ENCODE results near the gene CYP8B1. TPM values are rescaled to one million over a fixed set of nuclear protein-coding genes. Genes with fewer than 3 reads are reported as not detected.
A peak's percentile ranks its signal among the peaks of the same experiment; 100 is the strongest.

Gene CYP8B1
- polyA plus RNA-seq, 3 donors: 0.01 TPM; not detected in 2

DNA sequence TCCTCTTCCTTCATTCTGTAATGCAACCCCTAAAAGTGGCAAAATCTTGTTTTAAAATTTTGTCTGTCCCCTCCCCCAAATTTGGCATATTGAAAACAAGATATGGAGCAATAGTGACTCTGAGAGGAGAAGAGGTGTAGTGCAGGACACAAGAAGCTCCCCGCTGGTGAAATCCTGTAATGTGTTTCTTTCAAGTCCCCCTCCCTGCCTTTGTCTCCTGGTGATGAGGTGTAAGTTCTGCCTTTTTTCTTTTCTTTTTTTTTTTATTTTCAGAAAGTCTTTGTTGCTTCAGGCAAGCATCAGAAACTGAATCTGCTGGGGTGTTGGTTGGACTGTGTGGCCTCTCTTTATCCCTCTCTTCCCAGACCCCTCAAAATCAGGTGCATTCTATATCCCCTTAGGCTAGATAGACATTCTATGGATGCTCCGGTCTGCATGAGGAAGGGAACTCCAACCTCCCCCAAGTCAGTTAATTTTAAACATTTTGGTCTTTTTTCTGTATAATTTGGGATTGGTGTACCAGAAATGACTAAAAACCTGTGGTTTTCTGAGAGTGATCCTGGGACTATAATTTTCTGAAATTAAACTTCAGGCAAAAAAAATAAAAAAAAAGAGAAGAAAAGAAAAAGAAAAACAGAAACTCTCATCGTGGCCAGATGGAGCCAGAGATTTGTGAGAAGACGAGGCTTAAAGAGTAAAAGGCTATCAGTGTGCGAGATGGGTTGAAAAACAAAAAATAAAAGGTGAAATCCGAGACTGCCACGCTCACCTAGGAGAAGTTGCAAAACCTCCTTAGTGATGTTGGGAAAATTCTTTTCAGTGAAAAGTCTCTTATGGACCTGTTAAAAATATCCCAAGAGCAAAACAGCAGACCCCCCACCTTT is 45.0 kb downstream of the CYP8B1 start:
- no peaks in the 10 kb centered on the region for H3K27me3 ChIP-seq (ENCODE audit: control insufficient read depth in 2 of 2, insufficient read depth in 2 of 2, low read length in 2 of 2)
- H3K9ac ChIP-seq (ENCODE audit: insufficient read depth, low read length, poor library complexity, severe bottlenecking): no peak overlapping the region
- H3K4me1 ChIP-seq (ENCODE audit: control insufficient read depth in 1 of 2, insufficient read depth in 2 of 2, low read length in 2 of 2): no peaks in the 10 kb centered on the region
- Mint-ChIP-seq H3K9me3 (no peaks in the 10 kb centered on the region), H3K27me3 (ENCODE audit: low read depth in 3 of 3) (peaks cover 1 to 5% (median 4%) of the 10 kb centered on the region in 3 donors), H3K27ac (peak overlapping the region in 2 of 7 donors; percentile 32 to 68), H3K4me1 (peaks cover 5% of the 10 kb centered on the region), H3K36me3 (no peaks in the 10 kb centered on the region), H3K4me3 (no peak overlapping the region)
- intact Hi-C loops (cut with micrococcal nuclease): loop anchor here (2.0 to 10.0 kb wide), 2 partner anchors 46 to 50 kb away; no protein-coding TSS in a partner anchor
- H3K36me3 ChIP-seq (replicated peaks in 1 of 2; ENCODE audit: control insufficient read depth in 1 of 2, insufficient read depth in 2 of 2, low read length in 2 of 2): no peaks in the 10 kb centered on the region
- TF ChIP-seq, protein P1, sequence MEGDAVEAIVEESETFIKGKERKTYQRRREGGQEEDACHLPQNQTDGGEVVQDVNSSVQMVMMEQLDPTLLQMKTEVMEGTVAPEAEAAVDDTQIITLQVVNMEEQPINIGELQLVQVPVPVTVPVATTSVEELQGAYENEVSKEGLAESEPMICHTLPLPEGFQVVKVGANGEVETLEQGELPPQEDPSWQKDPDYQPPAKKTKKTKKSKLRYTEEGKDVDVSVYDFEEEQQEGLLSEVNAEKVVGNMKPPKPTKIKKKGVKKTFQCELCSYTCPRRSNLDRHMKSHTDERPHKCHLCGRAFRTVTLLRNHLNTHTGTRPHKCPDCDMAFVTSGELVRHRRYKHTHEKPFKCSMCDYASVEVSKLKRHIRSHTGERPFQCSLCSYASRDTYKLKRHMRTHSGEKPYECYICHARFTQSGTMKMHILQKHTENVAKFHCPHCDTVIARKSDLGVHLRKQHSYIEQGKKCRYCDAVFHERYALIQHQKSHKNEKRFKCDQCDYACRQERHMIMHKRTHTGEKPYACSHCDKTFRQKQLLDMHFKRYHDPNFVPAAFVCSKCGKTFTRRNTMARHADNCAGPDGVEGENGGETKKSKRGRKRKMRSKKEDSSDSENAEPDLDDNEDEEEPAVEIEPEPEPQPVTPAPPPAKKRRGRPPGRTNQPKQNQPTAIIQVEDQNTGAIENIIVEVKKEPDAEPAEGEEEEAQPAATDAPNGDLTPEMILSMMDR (IDR thresholded peaks at IDR 0.05): no peak
- no peak overlapping the region for H3K4me3 ChIP-seq (replicated peaks in 1 of 3; ENCODE audit: low read depth in 2 of 3, low read length in 3 of 3)
- no peak overlapping the region for H3K4me2 ChIP-seq (replicated peaks; ENCODE audit: extremely low read depth, low read length, poor library complexity, severe bottlenecking)
- no peaks in the 10 kb centered on the region for H3K79me2 ChIP-seq (ENCODE audit: insufficient read depth, low read length)
- no peak for DNase-seq
- WGBS (ENCODE audit: insufficient coverage): 25% methylated on average over 2 of the region's 7 CpGs
- H3K9me3 ChIP-seq (replicated peaks in 1 of 2; ENCODE audit: control insufficient read depth in 1 of 2, insufficient read depth in 1 of 2, low read length in 2 of 2): no peaks in the 10 kb centered on the region
- H3K27ac ChIP-seq (ENCODE audit: low read depth in 1 of 2, low read length in 2 of 2): no peak overlapping the region
- no peaks in the 10 kb centered on the region for H4K20me1 ChIP-seq (ENCODE audit: insufficient read depth, low read length)
- no peak overlapping the region for H2AFZ ChIP-seq (ENCODE audit: insufficient read depth, low read depth, low read length, poor library complexity, severe bottlenecking)

DNA sequence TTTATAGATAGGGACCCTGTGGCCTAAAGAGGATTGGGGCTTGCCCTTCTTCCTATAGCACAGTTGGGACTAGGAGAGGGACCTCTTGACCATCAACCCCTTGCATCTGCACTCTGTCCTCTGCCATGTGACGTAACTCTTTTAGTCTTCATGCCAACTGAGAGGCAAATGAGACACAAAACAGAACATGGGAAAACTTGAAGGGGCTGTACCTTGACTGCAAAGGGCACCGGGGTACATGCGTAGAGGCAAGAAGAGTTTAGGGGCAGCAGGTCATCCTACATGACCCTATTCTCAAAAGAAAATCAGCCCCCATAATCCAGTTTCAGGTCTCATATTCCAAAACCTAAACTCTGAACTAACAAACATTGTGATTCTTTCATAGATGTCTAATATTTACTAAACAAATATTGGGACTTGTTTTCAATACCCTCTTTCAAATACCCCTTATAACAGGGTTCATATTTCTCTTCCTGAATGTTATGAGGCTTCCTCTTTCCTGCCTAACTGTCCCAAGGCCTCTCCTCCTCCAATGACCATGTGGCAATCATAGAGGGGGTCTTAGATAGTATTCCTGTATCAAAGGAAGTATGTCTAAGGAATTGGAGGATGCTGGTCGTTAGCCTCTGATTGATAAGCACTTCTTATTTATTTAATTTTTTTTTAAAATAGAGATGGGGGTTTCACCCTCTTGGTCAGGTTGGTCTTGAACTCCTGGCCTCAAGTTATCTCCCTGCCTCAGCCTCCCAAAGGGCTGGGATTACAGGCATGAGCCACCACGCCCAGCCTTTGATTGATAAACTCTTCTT is 45.8 kb downstream of the CYP8B1 start:
- TF ChIP-seq, protein P1 (IDR thresholded peaks at IDR 0.05): no peak
- Histone ChIP-seq H3K4me2 (replicated peaks; ENCODE audit: extremely low read depth, low read length, poor library complexity, severe bottlenecking) (no peak overlapping the region), H4K20me1 (ENCODE audit: insufficient read depth, low read length) (no peaks in the 10 kb centered on the region), H3K36me3 (replicated peaks in 1 of 2; ENCODE audit: control insufficient read depth in 1 of 2, insufficient read depth in 2 of 2, low read length in 2 of 2) (no peaks in the 10 kb centered on the region), H3K27ac (ENCODE audit: low read depth in 1 of 2, low read length in 2 of 2) (no peak overlapping the region), H3K27me3 (ENCODE audit: control insufficient read depth in 2 of 2, insufficient read depth in 2 of 2, low read length in 2 of 2) (no peaks in the 10 kb centered on the region), H2AFZ (ENCODE audit: insufficient read depth, low read depth, low read length, poor library complexity, severe bottlenecking) (no peak overlapping the region), H3K4me3 (replicated peaks in 1 of 3; ENCODE audit: low read depth in 2 of 3, low read length in 3 of 3) (no peak overlapping the region), H3K79me2 (ENCODE audit: insufficient read depth, low read length) (no peaks in the 10 kb centered on the region), H3K9ac (ENCODE audit: insufficient read depth, low read length, poor library complexity, severe bottlenecking) (no peak overlapping the region), H3K9me3 (replicated peaks in 1 of 2; ENCODE audit: control insufficient read depth in 1 of 2, insufficient read depth in 1 of 2, low read length in 2 of 2) (no peaks in the 10 kb centered on the region), H3K4me1 (ENCODE audit: control insufficient read depth in 1 of 2, insufficient read depth in 2 of 2, low read length in 2 of 2) (no peaks in the 10 kb centered on the region)
- Mint-ChIP-seq H3K27me3 (ENCODE audit: low read depth in 3 of 3) (peaks cover 1 to 6% (median 5%) of the 10 kb centered on the region in 3 donors), H3K36me3 (no peaks in the 10 kb centered on the region), H3K9me3 (no peaks in the 10 kb centered on the region), H3K4me3 (no peak overlapping the region), H3K4me1 (peaks cover 2% of the 10 kb centered on the region), H3K27ac (no peak overlapping the region)
- no CpG with 5 or more reads among the region's 5 CpGs for WGBS (ENCODE audit: insufficient coverage)
- no peak for DNase-seq
- intact Hi-C loops (cut with micrococcal nuclease): loop anchor here (2.0 to 10.0 kb wide), 2 partner anchors 45 to 51 kb away; no protein-coding TSS in a partner anchor
